Gastrocnemius medialis (tissue), 4 donors: ENCODE data around the gene TMEM181. TPM values are rescaled to one million over a fixed set of nuclear protein-coding genes. Genes with fewer than 3 reads are reported as not detected.

Source experiments
- ATAC-seq, 2 donors: fragments of 150-250 bp; one replicate each; pipeline ENCODE4 v1.9.1; 2016
- DNase-seq, 2 donors: peaks; one replicate each; pipeline ENCODE4 v3.0.0-alpha.2; 2019
- H3K27ac ChIP-seq, 4 donors: fragments of 200-600 bp; sonication (generic); 1 replicate in 1 of 4; 2 replicates in 3 of 4; pipeline ENCODE4 v1.5.1; 2016 to 2018; ENCODE audit warnings: mild to moderate bottlenecking in 2 of 4, moderate library complexity in 1 of 4
- H3K27me3 ChIP-seq, 3 donors: fragments of 200-600 bp; sonication (generic) in 2 of 3; 1 replicate in 1 of 3; 2 replicates in 2 of 3; pipeline versions ENCODE4 v1.5.1 to v1.6.0; 2016 to 2019; ENCODE audit warnings: mild to moderate bottlenecking in 1 of 3, moderate library complexity in 1 of 3
- H3K36me3 ChIP-seq, 2 donors: fragments of 200-600 bp; sonication (generic) in 1 of 2; one replicate each; pipeline ENCODE4 v1.5.1; 2017 to 2018
- H3K4me1 ChIP-seq, 2 donors: fragments of 200-600 bp; sonication (generic) in 1 of 2; one replicate each; pipeline ENCODE4 v1.5.1; 2016 to 2017; ENCODE audit warnings: mild to moderate bottlenecking in 2 of 2
- H3K4me3 ChIP-seq, 4 donors: fragments of 200-600 bp; sonication (generic) in 3 of 4; 1 replicate in 1 of 4; 2 replicates in 3 of 4; pipeline ENCODE4 v1.5.1; 2016 to 2019; ENCODE audit warnings: mild to moderate bottlenecking in 2 of 4
- H3K9me3 ChIP-seq, 3 donors: fragments of 200-600 bp; sonication (generic) in 2 of 3; 1 replicate in 1 of 3; 2 replicates in 2 of 3; pipeline ENCODE4 v1.5.1; 2016 to 2019
- POLR2A ChIP-seq, 2 donors: fragments of 450-650 bp; IDR thresholded peaks; one replicate each; pipeline ENCODE4 v1.6.1; 2017; ENCODE audit warnings: antibody characterized with exemption in 2 of 2, mild to moderate bottlenecking in 2 of 2, moderate library complexity in 2 of 2
- in situ Hi-C, 4 donors: fragments of 200-750 bp; cut with MboI; loops; one replicate each; pipeline versions ENCODE4 v1.15.0 to v1.8.0; 2017; ENCODE audit warnings: low sequenced_read_pairs in 4 of 4
- intact Hi-C: fragments of 100-400 bp; cut with DNase I; formaldehyde crosslinking; loops from one replicate; pipeline ENCODE4 v1.15.1; 2023; ENCODE audit warnings: low total_unique reads
- total RNA-seq, 4 donors: library from RNA; depleted of rRNA; stranded (reverse); fragments of >200 nt; gene quantifications; one replicate each; pipeline versions ENCODE4 v1.1.0 to v1.2.3, GENCODE V29; 2016
- TF ChIP-seq, protein P1 (sequence below), 5 experiments: fragments of 450-650 bp in 3 of 5; fragments of 200-600 bp in 2 of 5; sonication (generic) in 2 of 5; IDR thresholded peaks in 4 of 5; conservative IDR thresholded peaks in 1 of 5; 1 replicate in 4 of 5; 2 replicates in 1 of 5; pipeline ENCODE4 v1.5.1; 2016 to 2019; ENCODE audit warnings: antibody characterized with exemption in 5 of 5, mild to moderate bottlenecking in 3 of 5, moderate library complexity in 3 of 5

The TMEM181 gene
- total RNA-seq, 4 donors from 2014 or later, result 12.1 to 17.9 (median 12.9) TPM

DNA sequence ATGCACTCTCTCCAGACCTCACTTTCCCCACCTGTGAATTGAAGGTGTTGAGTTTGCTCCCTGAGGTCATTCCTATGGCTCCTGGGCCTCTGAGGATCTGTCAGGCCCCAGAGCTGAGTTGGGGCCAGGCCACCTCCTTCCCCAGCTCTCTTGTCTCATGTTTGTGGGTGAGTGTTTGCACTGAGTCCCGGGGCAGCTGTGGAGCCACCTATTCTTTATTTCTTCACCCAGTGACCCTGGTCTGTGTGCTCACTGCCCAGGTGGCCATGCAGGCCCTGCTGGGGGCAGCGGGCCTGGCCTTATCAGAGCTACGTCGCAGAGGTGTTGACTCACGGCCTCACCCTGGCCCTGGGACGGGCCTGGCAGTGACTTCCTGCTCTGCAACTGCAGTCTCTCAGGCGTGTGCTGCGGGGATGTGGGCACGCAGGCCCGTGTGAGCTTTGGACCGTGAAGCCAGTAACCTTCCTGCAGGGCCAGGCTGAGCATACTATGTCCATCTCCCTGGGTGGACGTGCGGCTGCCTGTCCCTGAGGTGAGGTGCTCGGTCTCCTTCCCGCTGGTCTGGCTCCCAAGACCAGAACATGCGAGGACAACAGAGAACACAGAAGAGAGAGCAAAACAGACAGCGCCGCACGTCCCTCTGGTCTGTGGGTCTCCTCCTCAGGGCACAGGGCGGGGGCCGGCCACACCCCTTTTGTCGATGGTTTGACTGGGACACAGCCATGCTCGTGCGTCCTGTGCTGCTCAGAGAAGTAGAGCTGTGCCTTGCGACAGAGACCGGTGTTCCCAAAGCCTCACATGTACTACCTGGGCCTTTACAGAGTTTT is 12.1 kb downstream of the TMEM181 start:
- DNase-seq (no peak), ATAC-seq (no peak)
- in situ Hi-C loops, result no loop called here
- no peaks in the 10 kb centered on the region for H3K36me3 ChIP-seq
- intact Hi-C loops, result no loop called here
- no peak overlapping the region for H3K4me3 ChIP-seq
- H3K27me3 ChIP-seq, result no peaks in the 10 kb centered on the region
- H3K9me3 ChIP-seq, result no peaks in the 10 kb centered on the region
- TF ChIP-seq, protein P1, sequence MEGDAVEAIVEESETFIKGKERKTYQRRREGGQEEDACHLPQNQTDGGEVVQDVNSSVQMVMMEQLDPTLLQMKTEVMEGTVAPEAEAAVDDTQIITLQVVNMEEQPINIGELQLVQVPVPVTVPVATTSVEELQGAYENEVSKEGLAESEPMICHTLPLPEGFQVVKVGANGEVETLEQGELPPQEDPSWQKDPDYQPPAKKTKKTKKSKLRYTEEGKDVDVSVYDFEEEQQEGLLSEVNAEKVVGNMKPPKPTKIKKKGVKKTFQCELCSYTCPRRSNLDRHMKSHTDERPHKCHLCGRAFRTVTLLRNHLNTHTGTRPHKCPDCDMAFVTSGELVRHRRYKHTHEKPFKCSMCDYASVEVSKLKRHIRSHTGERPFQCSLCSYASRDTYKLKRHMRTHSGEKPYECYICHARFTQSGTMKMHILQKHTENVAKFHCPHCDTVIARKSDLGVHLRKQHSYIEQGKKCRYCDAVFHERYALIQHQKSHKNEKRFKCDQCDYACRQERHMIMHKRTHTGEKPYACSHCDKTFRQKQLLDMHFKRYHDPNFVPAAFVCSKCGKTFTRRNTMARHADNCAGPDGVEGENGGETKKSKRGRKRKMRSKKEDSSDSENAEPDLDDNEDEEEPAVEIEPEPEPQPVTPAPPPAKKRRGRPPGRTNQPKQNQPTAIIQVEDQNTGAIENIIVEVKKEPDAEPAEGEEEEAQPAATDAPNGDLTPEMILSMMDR (IDR thresholded peaks at IDR 0.05 in 4 of 5, conservative IDR thresholded peaks at IDR 0.05 in 1 of 5), result no peak
- no peak for TF ChIP-seq POLR2A (IDR thresholded peaks at IDR 0.05)
- H3K4me1 ChIP-seq, result peaks cover 0 to 4% of the 10 kb centered on the region in 2 donors
- no peak overlapping the region for H3K27ac ChIP-seq

DNA sequence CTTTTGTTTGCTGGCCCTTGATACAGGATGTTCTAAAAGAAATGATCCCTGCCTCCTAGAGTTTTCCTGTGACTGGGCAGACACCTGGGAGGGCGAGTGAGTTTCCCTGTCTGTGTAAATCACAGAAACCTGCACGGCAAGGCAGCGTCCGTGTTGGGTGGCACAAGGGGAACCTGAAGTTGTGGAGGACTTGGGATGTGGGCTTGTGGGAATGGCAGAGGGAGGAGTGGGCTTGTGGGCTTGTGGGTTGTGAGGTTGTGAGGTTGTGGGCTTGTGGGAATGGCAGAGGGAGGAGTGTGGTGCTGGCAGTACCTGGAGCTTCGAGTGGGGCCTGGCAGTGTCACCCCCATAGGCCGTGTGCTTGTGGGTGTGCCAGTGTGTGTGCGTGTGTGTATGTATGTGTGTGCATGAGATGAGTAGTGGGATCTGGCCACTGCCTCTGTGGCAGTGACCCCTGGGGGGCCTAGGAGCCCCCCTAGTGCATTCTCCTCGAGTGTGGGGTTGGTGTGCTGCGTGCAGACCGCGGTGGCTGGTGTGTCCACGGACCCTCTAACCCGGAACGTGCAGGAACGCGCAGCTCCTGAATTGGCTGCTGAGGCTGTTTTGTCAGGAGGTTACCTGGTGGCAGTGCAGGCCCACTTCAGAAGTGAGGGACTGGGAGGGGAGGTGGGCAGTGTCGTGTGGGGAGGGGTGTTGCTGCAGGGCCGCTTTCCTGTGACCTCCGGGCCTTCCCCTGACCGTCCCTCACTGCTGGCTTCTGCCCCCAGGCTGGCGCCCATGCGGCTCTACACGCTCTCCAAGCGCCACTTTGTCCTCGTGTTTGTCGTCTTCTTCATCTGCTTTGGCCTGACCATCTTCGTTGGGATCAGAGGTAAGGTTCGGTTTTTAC is 13.0 kb downstream of the TMEM181 start:
- in situ Hi-C loops, result no loop called here
- TF ChIP-seq, protein P1 (IDR thresholded peaks at IDR 0.05 in 4 of 5, conservative IDR thresholded peaks at IDR 0.05 in 1 of 5), result no peak
- TF ChIP-seq POLR2A (IDR thresholded peaks at IDR 0.05), result no peak
- no peak for ATAC-seq
- Histone ChIP-seq H3K4me1 (peaks cover 0 to 4% of the 10 kb centered on the region in 2 donors), H3K9me3 (no peaks in the 10 kb centered on the region), H3K27ac (no peak overlapping the region), H3K36me3 (no peaks in the 10 kb centered on the region), H3K27me3 (no peaks in the 10 kb centered on the region), H3K4me3 (no peak overlapping the region)
- intact Hi-C loops, result no loop called here
- no peak for DNase-seq

DNA sequence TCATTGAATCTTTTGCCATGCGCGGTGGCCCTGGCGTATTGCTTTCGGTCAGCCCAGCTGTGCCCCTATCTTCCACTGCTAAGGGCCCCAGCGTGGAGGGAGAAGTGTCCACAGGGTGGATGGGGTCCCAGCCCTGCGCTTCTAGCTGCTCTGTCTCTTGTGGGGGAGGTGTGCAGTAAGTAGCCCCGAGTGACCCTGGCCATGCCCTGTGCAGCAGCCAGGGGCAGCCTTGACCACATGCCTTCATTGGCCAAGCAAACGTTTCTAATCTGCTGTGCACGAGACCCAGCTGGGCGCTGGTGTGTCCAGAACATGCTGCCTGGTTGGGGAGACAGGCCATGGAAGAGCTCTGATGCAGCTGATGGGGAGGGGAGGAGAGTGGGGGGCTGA is 13.6 kb downstream of the TMEM181 start:
- intact Hi-C loops (no loop called here), in situ Hi-C loops (no loop called here)
- no peaks in the 10 kb centered on the region for H3K27me3 ChIP-seq
- DNase-seq, result no peak
- TF ChIP-seq POLR2A (IDR thresholded peaks at IDR 0.05), result no peak
- TF ChIP-seq, protein P1 (IDR thresholded peaks at IDR 0.05 in 4 of 5, conservative IDR thresholded peaks at IDR 0.05 in 1 of 5), result no peak
- no peak overlapping the region for H3K4me3 ChIP-seq
- peaks cover 0 to 4% of the 10 kb centered on the region in 2 donors for H3K4me1 ChIP-seq
- H3K9me3 ChIP-seq, result no peaks in the 10 kb centered on the region
- no peak for ATAC-seq
- no peak overlapping the region for H3K27ac ChIP-seq
- no peaks in the 10 kb centered on the region for H3K36me3 ChIP-seq

DNA sequence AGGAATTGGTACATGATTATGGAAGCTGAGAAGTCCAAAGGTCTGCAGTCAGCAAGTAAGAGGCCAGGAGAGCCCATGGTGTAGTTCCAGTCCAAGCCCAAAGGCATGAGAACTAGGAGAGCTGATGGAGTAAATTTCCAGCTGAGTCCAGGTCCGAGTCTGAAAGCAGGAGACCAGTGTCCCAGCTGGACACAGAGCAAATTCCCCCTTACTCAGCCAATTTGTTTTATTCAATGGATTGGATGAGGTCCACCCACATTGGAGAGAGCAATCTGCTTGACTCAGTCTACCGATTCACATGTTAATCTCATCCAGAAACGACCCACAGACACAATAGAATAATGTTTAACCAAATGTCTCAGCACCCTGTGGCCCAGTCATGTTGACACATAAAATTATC is 14.9 kb downstream of the TMEM181 start:
- ATAC-seq (no peak), DNase-seq (no peak)
- no peak for TF ChIP-seq POLR2A (IDR thresholded peaks at IDR 0.05)
- TF ChIP-seq, protein P1 (IDR thresholded peaks at IDR 0.05 in 4 of 5, conservative IDR thresholded peaks at IDR 0.05 in 1 of 5), result no peak
- Histone ChIP-seq H3K27ac (no peak overlapping the region), H3K4me3 (no peak overlapping the region), H3K27me3 (no peaks in the 10 kb centered on the region), H3K9me3 (no peaks in the 10 kb centered on the region), H3K36me3 (no peaks in the 10 kb centered on the region), H3K4me1 (peaks cover 0 to 4% of the 10 kb centered on the region in 2 donors)
- in situ Hi-C loops, result no loop called here
- intact Hi-C loops, result no loop called here
